Activated gamma-delta T cell treated with anti-CD3 and anti-CD28 coated beads, Interleukin-2, amount 50 U/mL, for 16 hours (primary cell): Measurements from ENCODE around the gene ARHGAP32.

ENCODE experiments used
- DNase-seq: peaks from one replicate; pipeline ENCODE4 v3.0.0-alpha.2; 2020; ENCODE audit warnings: low read depth

Gene ARHGAP32

DNA sequence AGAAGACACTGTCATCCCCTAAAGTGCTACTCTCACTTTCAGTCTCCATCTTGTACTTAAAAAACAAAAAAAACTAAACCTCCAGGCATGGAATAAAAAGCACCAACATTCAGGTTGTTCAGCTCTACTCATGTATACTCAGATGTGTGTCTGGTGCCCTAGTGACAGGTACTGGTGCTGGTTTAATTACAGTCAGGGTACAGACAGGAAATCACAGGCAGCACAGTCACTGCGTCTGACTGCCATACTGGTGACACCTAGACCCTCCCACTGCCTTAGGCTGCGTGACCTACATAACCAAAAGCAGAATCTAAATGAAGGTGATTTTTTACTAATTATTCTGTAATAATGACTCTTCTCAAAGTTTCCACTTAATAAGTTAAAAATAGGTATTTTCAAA lies at the start of gene ARHGAP32:
ARHGAP32 (minus strand) TSS at position 176 of the 400 bp plus-strand sequence; CDS start at position 49, 127 bp downstream.
- no peak for DNase-seq

GRCh38 chr11:129239207-129239606 lies 47.1 kb upstream of the ARHGAP32 start:
- DNase-seq: no peak

GRCh38 chr11:129237880-129238638 lies 45.9 kb upstream of the ARHGAP32 start:
- no peak for DNase-seq

DNA sequence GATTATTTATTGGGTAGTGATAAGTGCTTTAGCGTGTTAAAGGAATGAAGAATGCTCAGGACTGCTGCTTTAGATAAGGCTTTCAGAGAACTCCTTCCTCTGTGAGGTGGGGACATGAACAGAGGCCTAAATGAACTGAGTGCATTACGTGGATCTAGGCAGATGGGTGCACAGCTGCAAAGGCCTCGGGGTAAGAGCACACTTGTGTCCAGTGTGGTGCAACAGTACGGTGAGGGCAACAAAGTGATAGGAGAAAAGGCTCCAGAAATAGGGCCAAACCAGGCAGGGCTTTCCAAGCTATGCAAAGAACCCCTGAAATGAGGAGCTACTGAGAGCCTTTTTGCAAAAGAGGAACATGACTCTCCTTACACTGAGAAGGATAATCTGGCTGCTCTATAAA lies 45.3 kb upstream of the ARHGAP32 start:
- DNase-seq: no peak

GRCh38 chr11:129236850-129237249 lies 44.7 kb upstream of the ARHGAP32 start:
- DNase-seq: no peak

DNA sequence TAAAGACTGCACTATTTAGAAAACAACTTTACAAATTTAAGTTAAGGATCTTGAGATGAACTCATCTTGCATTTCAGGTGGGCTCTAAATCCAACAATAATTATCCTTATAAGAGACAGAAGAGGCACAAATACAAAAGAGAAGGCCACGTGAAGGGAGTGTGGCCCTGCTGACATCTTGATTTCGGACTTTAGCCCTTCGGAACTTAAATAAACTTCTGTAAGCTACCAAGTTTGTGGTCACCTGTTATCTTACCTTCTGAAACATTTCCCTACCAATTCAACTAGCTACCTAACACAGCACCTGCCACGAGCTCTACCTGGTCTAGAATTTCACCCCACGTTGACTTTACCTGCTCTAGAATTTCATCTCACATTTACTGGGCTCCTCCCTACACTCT lies 42.9 kb upstream of the ARHGAP32 start:
- no peak for DNase-seq

DNA sequence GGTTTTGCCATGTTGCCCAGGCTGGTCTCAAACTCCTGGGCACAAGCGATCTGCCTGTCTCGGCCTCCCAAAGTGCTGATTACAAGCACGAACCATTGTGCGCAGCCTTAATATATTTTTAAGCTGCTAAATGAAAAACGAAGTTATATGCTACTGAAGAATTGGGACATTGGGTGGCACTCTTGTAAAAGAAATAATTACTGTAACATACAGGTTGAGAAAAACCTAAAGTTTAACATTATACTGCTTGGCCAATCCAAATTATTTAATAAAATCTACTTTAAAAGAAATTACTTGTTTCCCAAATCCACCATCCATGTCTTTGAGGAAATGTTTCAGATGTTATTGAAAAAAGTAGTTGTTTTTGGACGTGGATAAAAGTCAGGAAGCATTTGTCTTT lies 37.9 kb upstream of the ARHGAP32 start:
- DNase-seq: no peak

DNA sequence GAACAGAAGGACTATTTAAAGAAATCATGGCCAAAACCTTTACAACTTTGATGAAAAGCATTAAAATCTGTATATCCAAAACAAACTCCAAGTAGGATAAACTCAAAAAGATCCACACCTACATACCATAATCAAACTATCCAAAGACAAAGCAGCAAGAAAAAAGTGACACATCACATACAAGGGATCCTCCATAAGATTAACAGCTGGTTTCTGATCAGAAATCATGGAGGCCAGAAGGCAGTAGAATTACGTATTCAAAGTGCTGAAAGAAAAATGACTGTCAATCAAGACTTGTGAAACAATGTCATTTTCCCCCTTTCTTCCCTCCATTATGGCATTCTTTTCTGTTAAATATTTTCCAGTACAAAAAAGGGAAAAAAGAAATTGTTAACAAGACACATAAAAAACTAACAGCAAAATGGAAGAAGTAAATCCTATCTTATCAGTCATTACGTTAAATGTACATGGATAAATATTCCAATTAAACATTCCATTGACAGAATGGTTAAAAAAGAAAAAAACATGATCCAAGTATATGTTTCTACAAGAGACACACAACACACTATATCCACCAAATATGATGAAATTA lies 34.2 kb upstream of the ARHGAP32 start:
- DNase-seq: no peak

DNA sequence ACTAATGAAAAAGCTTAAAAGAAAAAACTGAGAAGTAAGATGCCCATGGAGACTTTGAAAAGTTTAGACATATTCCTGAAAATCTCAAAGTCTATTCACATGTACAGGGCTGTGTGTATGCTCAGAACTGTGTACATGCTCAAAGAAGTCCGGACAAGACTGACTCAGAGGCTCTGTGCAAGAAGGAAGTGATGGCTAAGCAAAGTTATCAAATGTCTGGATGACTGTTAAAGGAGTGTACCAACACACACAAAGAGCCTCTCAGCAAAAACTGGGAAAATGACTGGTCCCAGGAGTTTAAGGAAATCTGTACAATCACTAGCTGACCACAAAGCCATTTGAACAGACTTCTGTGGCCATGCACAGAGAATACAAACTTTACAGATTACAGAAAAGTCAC lies 33.1 kb upstream of the ARHGAP32 start:
- DNase-seq: no peak

DNA sequence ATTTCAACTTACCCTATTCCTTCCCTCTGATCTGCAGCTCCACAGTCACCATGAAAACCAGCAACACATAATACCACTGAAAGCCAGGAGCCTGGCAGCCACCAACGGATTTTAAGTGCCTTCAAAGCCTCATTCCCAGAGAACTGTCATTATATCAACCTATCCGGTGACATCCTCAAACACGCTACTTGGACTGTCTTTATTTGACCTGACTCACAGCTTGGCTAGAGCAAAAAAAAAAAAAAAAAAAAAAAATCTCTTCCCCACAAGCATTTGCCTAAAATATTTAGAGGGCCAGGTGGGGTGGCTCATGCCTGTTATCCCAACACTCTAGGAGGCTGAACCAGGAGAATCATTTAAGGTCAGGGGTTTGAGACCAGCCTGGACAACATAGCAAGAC lies 32.4 kb upstream of the ARHGAP32 start:
- DNase-seq: no peak

DNA sequence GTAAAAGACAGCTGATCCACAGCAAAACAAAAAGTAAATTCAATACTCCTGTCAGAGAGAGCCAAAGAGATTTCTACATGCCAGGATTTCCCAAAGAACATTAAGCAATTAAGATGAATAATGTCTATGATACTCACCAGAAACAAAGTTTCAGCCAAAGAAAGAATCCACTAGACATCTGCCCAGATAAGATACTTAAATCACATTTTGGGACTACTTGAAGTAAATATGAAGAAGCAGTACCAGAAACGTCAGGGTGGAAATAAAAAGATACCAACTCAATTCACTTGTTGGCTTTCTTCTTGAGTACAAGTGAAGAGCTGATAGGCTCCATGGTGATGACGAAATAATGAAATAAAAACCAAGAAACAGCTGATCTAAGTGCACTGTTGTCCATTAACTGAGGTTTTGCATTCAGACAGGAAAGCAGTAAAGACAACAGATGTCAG lies 31.6 kb upstream of the ARHGAP32 start:
- no peak for DNase-seq

DNA sequence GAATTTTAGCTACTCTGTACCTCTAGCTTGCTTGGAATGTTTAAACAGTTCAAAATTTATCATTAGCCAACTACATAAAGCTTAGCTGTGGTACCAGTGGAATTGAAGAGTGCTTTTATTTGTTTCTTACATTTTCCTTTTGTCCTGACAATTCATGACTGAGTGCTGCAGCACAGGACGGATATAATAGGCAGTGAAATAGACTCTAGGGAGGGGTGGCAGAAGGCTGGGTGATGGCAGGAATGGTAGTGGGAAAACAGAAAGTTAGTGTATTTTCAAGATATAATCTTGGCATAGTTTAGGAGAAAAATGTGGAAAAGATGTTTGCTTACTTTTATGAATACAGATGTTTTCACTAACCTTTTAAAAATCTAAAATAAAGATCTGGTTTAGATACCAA lies 31.1 kb upstream of the ARHGAP32 start:
- DNase-seq: no peak

- no peak for DNase-seq
Observed at GRCh38 chr11:129222158-129222557, 30.0 kb upstream of the ARHGAP32 start.

DNA sequence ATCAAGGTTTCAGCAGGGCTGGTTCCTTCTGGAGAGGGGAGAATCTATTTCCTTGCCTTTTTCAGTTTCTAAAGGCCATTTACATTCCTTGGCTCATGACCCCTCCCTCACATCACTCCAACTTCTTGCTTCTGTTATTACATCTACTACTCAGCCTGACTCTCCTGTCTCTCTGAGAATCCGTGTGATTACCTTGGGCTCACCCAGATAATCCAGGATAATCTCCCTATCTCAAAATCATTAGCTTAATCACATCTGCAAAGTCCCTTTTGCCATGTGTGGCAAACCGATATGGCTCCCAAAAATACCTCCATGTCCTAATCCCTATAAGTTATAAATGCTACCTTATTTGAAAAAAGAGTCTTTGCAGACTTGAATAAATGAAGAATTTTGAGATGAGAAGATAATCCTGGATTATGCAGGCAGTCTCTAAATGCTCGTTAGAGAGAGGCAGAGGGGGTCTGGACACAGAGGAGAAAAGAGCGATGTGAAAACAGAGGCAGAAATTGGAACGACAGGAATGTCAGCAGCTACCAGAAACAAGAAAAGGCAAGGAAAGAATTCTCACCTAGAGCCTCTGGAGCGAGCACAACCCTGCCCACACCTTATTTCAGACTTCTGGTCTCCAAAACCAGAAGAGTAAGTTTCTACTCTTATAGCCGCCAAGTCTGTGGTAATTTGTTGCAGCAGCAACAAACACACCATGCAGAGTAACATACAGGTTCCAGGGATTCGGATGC lies 23.6 kb upstream of the ARHGAP32 start:
- no peak for DNase-seq

DNA sequence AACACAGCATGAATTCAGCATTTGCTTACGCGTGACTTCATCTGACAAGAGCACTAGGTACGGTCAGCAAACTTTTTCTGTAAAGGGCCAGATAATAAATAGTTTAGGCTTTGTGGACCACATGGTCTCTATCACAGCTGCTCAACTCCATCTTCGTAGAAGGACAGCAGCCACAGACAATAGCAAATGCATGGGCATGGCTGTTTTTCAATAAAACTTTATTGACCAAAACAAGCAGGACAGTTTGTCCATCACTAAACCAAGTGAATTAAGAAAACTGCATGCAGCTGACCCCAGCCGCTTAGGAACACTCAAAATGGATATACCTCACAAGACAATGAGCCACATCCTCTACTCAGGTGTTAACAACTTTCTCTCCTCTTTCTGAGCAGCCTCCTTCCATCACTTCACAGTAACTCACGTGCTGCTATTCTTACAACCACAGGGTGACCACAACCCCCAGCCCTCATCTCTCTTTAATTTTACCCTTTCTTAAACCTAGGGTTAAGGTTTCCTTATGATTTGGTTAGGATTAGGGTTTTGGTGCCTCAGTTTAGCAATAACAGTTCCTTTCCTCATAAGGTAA lies 22.7 kb upstream of the ARHGAP32 start:
- DNase-seq: no peak

DNA sequence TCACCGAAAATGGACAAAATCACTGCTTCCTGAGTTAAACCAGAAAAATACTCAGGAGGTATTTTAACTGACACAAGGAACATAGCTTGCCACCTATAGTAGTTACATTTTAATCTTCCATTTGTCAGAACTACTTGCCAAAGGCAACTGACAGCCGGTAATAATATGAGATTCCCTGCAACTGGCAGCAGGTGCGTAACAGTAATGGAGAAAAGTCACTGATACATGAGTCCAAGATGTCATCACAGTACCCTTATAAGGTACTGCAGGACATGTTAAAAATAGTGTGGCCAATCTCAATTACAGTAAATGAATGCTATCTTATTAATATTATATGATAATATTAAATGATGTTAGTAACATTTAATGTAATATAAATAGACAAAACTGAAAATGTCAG lies 21.1 kb upstream of the ARHGAP32 start:
- no peak for DNase-seq

- no peak for DNase-seq
Observed at GRCh38 chr11:129211397-129211796, 19.3 kb upstream of the ARHGAP32 start.

DNA sequence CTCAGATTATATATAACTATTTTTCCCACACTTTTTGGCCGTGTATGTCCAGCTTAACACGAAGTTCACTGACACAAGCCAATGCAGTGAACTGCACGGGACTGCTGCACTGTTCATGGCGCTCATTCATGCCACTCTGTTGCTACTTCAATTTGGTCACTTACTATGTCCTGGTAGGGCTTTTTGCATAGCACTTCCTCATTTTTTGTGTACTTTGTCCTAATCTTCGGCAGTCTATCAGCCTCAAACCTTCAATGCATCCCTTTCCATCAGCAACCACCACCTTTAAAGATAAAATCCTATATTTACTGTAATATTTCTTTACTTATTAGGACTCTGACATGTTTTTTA lies 18.7 kb upstream of the ARHGAP32 start:
- DNase-seq: no peak

GRCh38 chr11:129209891-129210830 lies 18.0 kb upstream of the ARHGAP32 start:
- no peak for DNase-seq

GRCh38 chr11:129208863-129209262 lies 16.7 kb upstream of the ARHGAP32 start:
- DNase-seq: no peak

GRCh38 chr11:129204150-129204838 lies 12.2 kb upstream of the ARHGAP32 start:
- DNase-seq: no peak
